Omental fat pad (tissue), 4 donors: Measurements from ENCODE around the gene AHSG. TPM values are rescaled to one million over a fixed set of nuclear protein-coding genes. Genes with fewer than 3 reads are reported as not detected.
"Not testable (repeated sequence)": the region's sequence is repeated elsewhere in the genome, so short reads cannot be mapped to it uniquely, and the experiment has no call there.

ENCODE experiments used
- ATAC-seq: fragments of 150-250 bp; one replicate; pipeline ENCODE4 v1.9.1; 2016; ENCODE audit warnings: mild to moderate bottlenecking, moderate library complexity; ENCODE audit not compliant: low FRiP score
- DNase-seq: peaks from one replicate; pipeline ENCODE4 v3.0.0-alpha.2; 2019; ENCODE audit warnings: low spot score
- CTCF ChIP-seq, 3 donors: fragments of 450-650 bp; IDR thresholded peaks; one replicate each; pipeline ENCODE4 v1.5.1; 2016 to 2017; ENCODE audit warnings: antibody characterized with exemption in 3 of 3, mild to moderate bottlenecking in 3 of 3, moderate library complexity in 2 of 3
- total RNA-seq, 4 donors: library from RNA; depleted of rRNA; stranded (reverse); fragments of >200 nt; gene quantifications; one replicate each; pipeline ENCODE4 v1.1.0, GENCODE V29; 2016

The AHSG gene
- total RNA-seq = not detected

GRCh38 chr3:186612721-186613636 is at the start of gene AHSG:
Gene AHSG, plus strand, starts transcription at chr3:186613060. Its CDS starts 82 bp downstream, at chr3:186613142.
- TF ChIP-seq CTCF (IDR thresholded peaks at IDR 0.05) = no peak
- DNase-seq (no peak), ATAC-seq (no peak)

- ATAC-seq (no peak), DNase-seq (no peak)
- no peak for TF ChIP-seq CTCF (IDR thresholded peaks at IDR 0.05)
Observed at GRCh38 chr3:186564586-186564985, 48.3 kb upstream of the AHSG start.

GRCh38 chr3:186566772-186567071 is 46.1 kb upstream of the AHSG start:
- ATAC-seq = no peak
- TF ChIP-seq CTCF (IDR thresholded peaks at IDR 0.05) = no peak
- no peak for DNase-seq

- TF ChIP-seq CTCF (IDR thresholded peaks at IDR 0.05) = no peak
- ATAC-seq (peak; percentile 85), DNase-seq (peak; percentile 65)
Observed at GRCh38 chr3:186567072-186567921, 45.6 kb upstream of the AHSG start, which contains the start of gene TBCCD1. Gene TBCCD1, minus strand, starts transcription at chr3:186567339. Its CDS starts 3,010 bp downstream, at chr3:186564329.

GRCh38 chr3:186569361-186569760 is 43.5 kb upstream of the AHSG start:
- ATAC-seq, DNase-seq: not testable (repeated sequence)

GRCh38 chr3:186569779-186570095 is 43.1 kb upstream of the AHSG start:
- TF ChIP-seq CTCF (IDR thresholded peaks at IDR 0.05) = no peak
- ATAC-seq (no peak), DNase-seq (no peak)

GRCh38 chr3:186570096-186570940 is 42.5 kb upstream of the AHSG start, which contains the start of gene DNAJB11:
Gene DNAJB11, plus strand, starts transcription at chr3:186570720. Its CDS starts 178 bp downstream, at chr3:186570898.
- ATAC-seq (peak; percentile 94), DNase-seq (peak; percentile 94)
- TF ChIP-seq CTCF (IDR thresholded peaks at IDR 0.05) = no peak
